ENCODE measurements around the gene MCUB. TPM values are rescaled to one million over a fixed set of nuclear protein-coding genes. Genes with fewer than 3 reads are reported as not detected.

The MCUB gene
- total and polyA plus RNA-seq, 2 donors (not counting 1 experiment from before 2014, with no cell fraction given): 19.0 to 20.6 TPM

DNA sequence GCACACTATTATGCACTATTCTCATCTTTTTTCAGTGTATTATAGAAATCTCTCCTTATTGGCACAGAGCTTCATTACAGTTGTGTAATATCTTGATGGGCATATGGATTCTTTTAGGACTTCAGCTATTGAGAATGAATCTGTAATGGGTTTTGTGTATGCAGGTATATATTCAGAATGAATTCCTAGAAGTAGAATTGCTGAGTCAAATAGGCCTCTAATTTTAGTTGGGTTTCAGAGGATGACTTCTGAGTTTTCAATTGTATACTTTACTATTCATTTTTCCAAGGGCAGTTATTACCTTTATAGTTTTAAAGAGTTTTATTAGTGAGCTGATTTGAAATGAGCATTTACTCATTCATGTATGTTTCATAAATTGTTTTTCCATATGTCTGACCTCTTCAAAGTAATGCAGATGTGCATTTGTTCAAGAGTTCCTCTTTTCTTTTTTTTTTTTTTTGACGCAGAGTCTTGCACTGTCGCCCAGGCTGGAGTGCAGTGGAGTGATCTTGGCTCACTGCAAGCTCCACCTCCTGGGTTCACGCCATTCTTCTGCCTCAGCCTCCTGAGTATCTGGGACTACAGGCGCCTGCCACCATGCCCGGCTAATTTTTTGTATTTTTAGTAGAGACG, 123.7 kb downstream of the MCUB start:
- Histone ChIP-seq H3K27me3 (ENCODE audit: control insufficient read depth, insufficient read depth, low read length) (no peaks in the 10 kb centered on the region), H3K9ac (ENCODE audit: insufficient read depth, low read length) (no peak overlapping the region), H3K4me1 (ENCODE audit: control insufficient read depth, extremely low read depth, insufficient read depth, low read length) (no peaks in the 10 kb centered on the region), H3K36me3 (ENCODE audit: control insufficient read depth, insufficient read depth, low read length) (no peaks in the 10 kb centered on the region), H4K20me1 (ENCODE audit: control insufficient read depth, extremely low read depth, insufficient read depth, low read length) (no peaks in the 10 kb centered on the region), H3K79me2 (ENCODE audit: control insufficient read depth, insufficient read depth, low read length) (no peaks in the 10 kb centered on the region), H3K4me3 (replicated peaks in 1 of 4; ENCODE audit: control extremely low read depth in 1 of 4, insufficient read depth in 1 of 4, low read depth in 3 of 4, low read length in 4 of 4) (no peak overlapping the region), H3K27ac (ENCODE audit: insufficient read depth, low read length) (no peak overlapping the region), H3K9me3 (ENCODE audit: control insufficient read depth, insufficient read depth, low read depth, low read length) (no peaks in the 10 kb centered on the region), H2AFZ (ENCODE audit: low read length) (no peak overlapping the region), H3K4me2 (ENCODE audit: extremely low read depth, insufficient read depth, low read length) (no peak overlapping the region)
- no peak for DNase-seq (ENCODE audit: low read depth in 2 of 2)
- TF ChIP-seq, protein P1, sequence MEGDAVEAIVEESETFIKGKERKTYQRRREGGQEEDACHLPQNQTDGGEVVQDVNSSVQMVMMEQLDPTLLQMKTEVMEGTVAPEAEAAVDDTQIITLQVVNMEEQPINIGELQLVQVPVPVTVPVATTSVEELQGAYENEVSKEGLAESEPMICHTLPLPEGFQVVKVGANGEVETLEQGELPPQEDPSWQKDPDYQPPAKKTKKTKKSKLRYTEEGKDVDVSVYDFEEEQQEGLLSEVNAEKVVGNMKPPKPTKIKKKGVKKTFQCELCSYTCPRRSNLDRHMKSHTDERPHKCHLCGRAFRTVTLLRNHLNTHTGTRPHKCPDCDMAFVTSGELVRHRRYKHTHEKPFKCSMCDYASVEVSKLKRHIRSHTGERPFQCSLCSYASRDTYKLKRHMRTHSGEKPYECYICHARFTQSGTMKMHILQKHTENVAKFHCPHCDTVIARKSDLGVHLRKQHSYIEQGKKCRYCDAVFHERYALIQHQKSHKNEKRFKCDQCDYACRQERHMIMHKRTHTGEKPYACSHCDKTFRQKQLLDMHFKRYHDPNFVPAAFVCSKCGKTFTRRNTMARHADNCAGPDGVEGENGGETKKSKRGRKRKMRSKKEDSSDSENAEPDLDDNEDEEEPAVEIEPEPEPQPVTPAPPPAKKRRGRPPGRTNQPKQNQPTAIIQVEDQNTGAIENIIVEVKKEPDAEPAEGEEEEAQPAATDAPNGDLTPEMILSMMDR (conservative IDR thresholded peaks at IDR 0.05 in 1 of 2, IDR thresholded peaks at IDR 0.05 in 1 of 2; ENCODE audit: low read depth in 1 of 2, low read length in 2 of 2): no peak
- TF ChIP-seq EZH2 (IDR thresholded peaks at IDR 0.05; ENCODE audit: low read length, missing control alignments): no peak

GRCh38 chr4:109684727-109685126, 124.7 kb downstream of the MCUB start:
- TF ChIP-seq, protein P1 (conservative IDR thresholded peaks at IDR 0.05 in 1 of 2, IDR thresholded peaks at IDR 0.05 in 1 of 2; ENCODE audit: low read depth in 1 of 2, low read length in 2 of 2): no peak
- Histone ChIP-seq H3K27ac (ENCODE audit: insufficient read depth, low read length) (no peak overlapping the region), H3K9ac (ENCODE audit: insufficient read depth, low read length) (no peak overlapping the region), H3K9me3 (ENCODE audit: control insufficient read depth, insufficient read depth, low read depth, low read length) (no peaks in the 10 kb centered on the region), H3K79me2 (ENCODE audit: control insufficient read depth, insufficient read depth, low read length) (no peaks in the 10 kb centered on the region), H4K20me1 (ENCODE audit: control insufficient read depth, extremely low read depth, insufficient read depth, low read length) (no peaks in the 10 kb centered on the region), H2AFZ (ENCODE audit: low read length) (no peak overlapping the region), H3K4me3 (replicated peaks in 1 of 4; ENCODE audit: control extremely low read depth in 1 of 4, insufficient read depth in 1 of 4, low read depth in 3 of 4, low read length in 4 of 4) (no peak overlapping the region), H3K36me3 (ENCODE audit: control insufficient read depth, insufficient read depth, low read length) (no peaks in the 10 kb centered on the region), H3K4me2 (ENCODE audit: extremely low read depth, insufficient read depth, low read length) (no peak overlapping the region), H3K27me3 (ENCODE audit: control insufficient read depth, insufficient read depth, low read length) (no peaks in the 10 kb centered on the region), H3K4me1 (ENCODE audit: control insufficient read depth, extremely low read depth, insufficient read depth, low read length) (no peaks in the 10 kb centered on the region)
- no peak for DNase-seq (ENCODE audit: low read depth in 2 of 2)

DNA sequence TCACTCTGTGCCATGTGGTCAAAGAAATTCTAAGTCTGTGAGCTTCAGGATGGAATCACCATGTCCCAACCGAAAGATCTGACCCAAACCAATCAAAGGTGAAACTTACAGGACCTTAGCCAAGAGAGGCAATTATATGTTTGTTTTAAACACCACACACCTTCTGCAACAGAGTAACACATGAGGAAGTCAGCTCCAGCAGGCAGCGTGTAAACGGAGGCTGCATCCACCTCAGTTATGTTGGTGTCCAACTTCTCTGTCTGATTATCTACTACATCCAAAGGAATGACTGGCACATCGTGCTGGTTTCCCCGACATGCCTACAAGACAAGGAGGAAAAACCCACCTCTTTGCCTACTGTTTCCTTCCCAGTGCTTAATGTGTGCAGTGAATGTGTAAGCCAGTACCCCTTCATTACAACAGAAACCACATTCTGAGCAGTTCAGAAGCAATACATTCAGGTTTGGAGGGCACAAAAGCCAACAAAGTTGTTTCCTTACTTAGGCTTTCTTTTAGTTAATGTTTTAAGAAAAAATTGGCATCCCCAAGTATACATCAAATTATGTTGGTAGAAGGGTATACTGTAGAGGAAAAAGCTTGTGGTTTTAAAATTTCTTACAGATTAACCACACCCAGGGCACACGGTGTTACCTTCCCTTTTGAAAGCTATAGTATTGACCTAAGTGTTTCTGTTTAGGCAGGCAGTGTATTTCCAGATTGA, 130.8 kb downstream of the MCUB start:
- TF ChIP-seq, protein P1 (conservative IDR thresholded peaks at IDR 0.05 in 1 of 2, IDR thresholded peaks at IDR 0.05 in 1 of 2; ENCODE audit: low read depth in 1 of 2, low read length in 2 of 2): no peak
- TF ChIP-seq EZH2 (IDR thresholded peaks at IDR 0.05; ENCODE audit: low read length, missing control alignments): no peak

More for the DNA sequence above, 130.8 kb downstream of the MCUB start:
- H3K27ac ChIP-seq (ENCODE audit: insufficient read depth, low read length): no peak overlapping the region
- peaks cover 7% of the 10 kb centered on the region for H3K36me3 ChIP-seq (ENCODE audit: control insufficient read depth, insufficient read depth, low read length)
- no peaks in the 10 kb centered on the region for H3K9me3 ChIP-seq (ENCODE audit: control insufficient read depth, insufficient read depth, low read depth, low read length)
- H3K4me2 ChIP-seq (ENCODE audit: extremely low read depth, insufficient read depth, low read length): no peak overlapping the region
- no peak for DNase-seq (ENCODE audit: low read depth in 2 of 2)
- no peaks in the 10 kb centered on the region for H4K20me1 ChIP-seq (ENCODE audit: control insufficient read depth, extremely low read depth, insufficient read depth, low read length)
- no peak overlapping the region for H3K9ac ChIP-seq (ENCODE audit: insufficient read depth, low read length)
- H3K4me1 ChIP-seq (ENCODE audit: control insufficient read depth, extremely low read depth, insufficient read depth, low read length): no peaks in the 10 kb centered on the region
- no peaks in the 10 kb centered on the region for H3K27me3 ChIP-seq (ENCODE audit: control insufficient read depth, insufficient read depth, low read length)
- no peak overlapping the region for H2AFZ ChIP-seq (ENCODE audit: low read length)
- H3K79me2 ChIP-seq (ENCODE audit: control insufficient read depth, insufficient read depth, low read length): no peaks in the 10 kb centered on the region
- H3K4me3 ChIP-seq (replicated peaks in 1 of 4; ENCODE audit: control extremely low read depth in 1 of 4, insufficient read depth in 1 of 4, low read depth in 3 of 4, low read length in 4 of 4): no peak overlapping the region

All from fibroblast of lung (primary cell).